A673 (cell line): Measurements from ENCODE around the gene ZBTB32. TPM values are rescaled to one million over a fixed set of nuclear protein-coding genes. Genes with fewer than 3 reads are reported as not detected.
"Not testable (repeated sequence)": the region's sequence is repeated elsewhere in the genome, so short reads cannot be mapped to it uniquely, and the experiment has no call there.

Source experiments
- BruUV-seq: library from RNA; stranded (reverse); fragments of 400-500 nt; replicated peaks from 2 replicates; lab custom pipeline; 2021; lab: Mats Ljungman, UMichigan
- CTCF ChIA-PET: fragments of 300-600 bp; sonication (Branson Sonifier 250); formaldehyde crosslinking; loops from one replicate; lab custom pipeline; 2022; ENCODE audit warnings: antibody characterized with exemption; lab: Charles Lee
- POLR2A ChIA-PET: fragments of 300-600 bp; sonication (Branson Sonifier 250); formaldehyde crosslinking; loops from one replicate; lab custom pipeline; 2022; ENCODE audit warnings: antibody characterized with exemption; ENCODE audit not compliant: low non-redundant PET; lab: Charles Lee
- DNase-seq: peaks from one replicate; pipeline ENCODE4 v3.0.0-alpha.2; 2015; ENCODE audit warnings: low spot score
- H3K27ac ChIP-seq: fragments of 200-600 bp; sonication (generic); 2 replicates; pipeline ENCODE4 v1.5.1; 2016; ENCODE audit warnings: mixed run types, low read depth, mild to moderate bottlenecking, mixed read lengths, antibody characterized with exemption, low read length; ENCODE audit not compliant: poor library complexity, severe bottlenecking
- H3K27me3 ChIP-seq: fragments of 200-600 bp; sonication (generic); replicated peaks from 2 replicates; pipeline ENCODE4 v1.6.1; 2017; ENCODE audit warnings: mixed run types, low read depth, mild to moderate bottlenecking, mixed read lengths, antibody characterized with exemption, low read length; ENCODE audit not compliant: insufficient read depth, poor library complexity
- H3K36me3 ChIP-seq: fragments of 200-600 bp; sonication (generic); 2 replicates; pipeline ENCODE4 v1.6.1; 2016; ENCODE audit warnings: mixed run types, mild to moderate bottlenecking, mixed read lengths, antibody characterized with exemption, low read length; ENCODE audit not compliant: insufficient read depth, poor library complexity, severe bottlenecking
- H3K4me1 ChIP-seq: fragments of 200-600 bp; sonication (generic); 2 replicates; pipeline ENCODE4 v1.6.1; 2017; ENCODE audit warnings: mixed run types, mild to moderate bottlenecking, mixed read lengths, antibody characterized with exemption, low read length; ENCODE audit not compliant: insufficient read depth, poor library complexity, severe bottlenecking
- H3K4me3 ChIP-seq: fragments of 200-600 bp; sonication (generic); 2 replicates; pipeline ENCODE4 v1.5.1; 2016; ENCODE audit warnings: low read depth, mixed run types, mild to moderate bottlenecking, mixed read lengths, low read length; ENCODE audit not compliant: poor library complexity, severe bottlenecking
- H3K9me3 ChIP-seq: fragments of 200-600 bp; sonication (generic); 2 replicates; pipeline ENCODE4 v1.6.1; 2016; ENCODE audit warnings: mixed run types, low read depth, mild to moderate bottlenecking, mixed read lengths, antibody characterized with exemption, low read length; ENCODE audit not compliant: poor library complexity, severe bottlenecking
- CTCF ChIP-seq: fragments of 300-800, 200-600 bp; sonication (generic); conservative IDR thresholded peaks from 2 replicates; pipeline ENCODE4 v1.5.1; 2017; ENCODE audit warnings: low read depth, mild to moderate bottlenecking, antibody characterized with exemption, low read length, moderate library complexity, mixed read lengths
- EZH2 ChIP-seq: fragments of 200-600 bp; sonication (generic); IDR thresholded peaks from 2 replicates; pipeline ENCODE4 v1.6.1; 2017; ENCODE audit warnings: borderline replicate concordance, low read depth, mild to moderate bottlenecking, mixed read lengths, antibody characterized with exemption, low read length; ENCODE audit not compliant: poor library complexity, severe bottlenecking
- intact Hi-C: fragments of 100-400 bp; cut with micrococcal nuclease; formaldehyde crosslinking; loops from one replicate; pipeline ENCODE4 v1.10.0; 2022; ENCODE audit not compliant: unreplicated experiment
- total RNA-seq: library from RNA; stranded (reverse); gene quantifications from 2 replicates; pipeline ENCODE4 v1.2.3, GENCODE V29; 2021

The ZBTB32 gene
- total RNA-seq, 1 experiment from 2014 or later, result not detected

DNA sequence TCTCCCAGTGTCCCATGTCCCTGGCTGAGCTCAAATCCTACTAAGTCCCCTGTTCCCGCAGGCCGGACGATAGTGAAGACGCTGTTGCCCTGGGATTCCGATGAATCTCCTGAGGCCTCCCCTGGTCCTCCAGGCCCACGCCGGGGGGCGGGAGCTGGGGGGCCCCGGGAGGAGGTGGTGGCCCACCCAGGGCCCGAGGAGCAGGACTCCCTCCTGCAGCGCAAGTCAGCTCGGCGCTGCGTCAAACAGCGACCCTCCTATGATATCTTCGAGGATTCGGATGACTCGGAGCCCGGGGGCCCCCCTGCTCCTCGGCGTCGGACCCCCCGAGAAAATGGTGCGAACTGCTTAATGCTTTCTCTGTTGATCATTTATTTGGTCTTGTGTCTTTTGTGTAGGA is 19.3 kb downstream of the ZBTB32 start:
- Histone ChIP-seq H3K9me3 (no peaks in the 10 kb centered on the region), H3K36me3 (peaks cover 80% of the 10 kb centered on the region), H3K4me1 (peaks cover 2% of the 10 kb centered on the region), H3K27me3 (no peaks in the 10 kb centered on the region), H3K27ac (no peak overlapping the region), H3K4me3 (no peak overlapping the region)
- no TSS peak for BruUV-seq
- TF ChIP-seq EZH2 (no peak), CTCF (no peak)
- ChIA-PET CTCF (interaction anchor here (0.6 kb wide), 1 partner anchor 90 kb away, joined by 3 read pairs; no protein-coding TSS in a partner anchor), POLR2A (no interaction called here)
- intact Hi-C loops, result no loop called here
- DNase-seq, result no peak

DNA sequence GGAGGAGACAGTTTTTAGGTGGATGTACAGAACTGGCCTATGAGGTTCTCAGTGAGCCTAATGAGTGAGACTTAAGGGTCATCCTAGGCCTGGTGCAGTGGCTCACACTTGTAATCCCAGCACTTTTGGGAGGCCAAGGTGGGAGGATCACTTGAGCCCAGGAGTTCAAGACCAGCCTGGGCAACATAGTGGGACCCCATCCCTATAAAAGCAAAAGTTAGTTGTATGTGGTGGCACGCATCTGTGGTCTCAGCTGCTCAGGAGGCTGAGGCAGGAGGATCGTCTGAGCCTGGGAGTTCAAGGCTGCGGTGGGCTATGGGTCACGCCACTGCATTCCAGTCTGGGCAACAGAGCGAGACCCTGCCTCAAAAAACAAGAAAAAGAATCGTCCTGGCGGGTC is 19.8 kb downstream of the ZBTB32 start:
- DNase-seq, H3K4me1 ChIP-seq, H3K4me3 ChIP-seq, BruUV-seq, intact Hi-C loops, H3K9me3 ChIP-seq, H3K27ac ChIP-seq, CTCF ChIA-PET, H3K27me3 ChIP-seq, POLR2A ChIA-PET: not testable (repeated sequence)
- H3K36me3 ChIP-seq, result peaks cover 84% of the 10 kb centered on the region

GRCh38 chr19:35724560-35724959 is 20.2 kb downstream of the ZBTB32 start:
- ChIA-PET POLR2A (no interaction called here), CTCF (no interaction called here)
- peaks cover 89% of the 10 kb centered on the region for H3K36me3 ChIP-seq
- no peaks in the 10 kb centered on the region for H3K27me3 ChIP-seq
- TF ChIP-seq EZH2 (no peak), CTCF (no peak)
- no peaks in the 10 kb centered on the region for H3K4me1 ChIP-seq
- no peak overlapping the region for H3K27ac ChIP-seq
- intact Hi-C loops, result no loop called here
- no peak overlapping the region for H3K4me3 ChIP-seq
- no TSS peak for BruUV-seq
- no peaks in the 10 kb centered on the region for H3K9me3 ChIP-seq
- no peak for DNase-seq

DNA sequence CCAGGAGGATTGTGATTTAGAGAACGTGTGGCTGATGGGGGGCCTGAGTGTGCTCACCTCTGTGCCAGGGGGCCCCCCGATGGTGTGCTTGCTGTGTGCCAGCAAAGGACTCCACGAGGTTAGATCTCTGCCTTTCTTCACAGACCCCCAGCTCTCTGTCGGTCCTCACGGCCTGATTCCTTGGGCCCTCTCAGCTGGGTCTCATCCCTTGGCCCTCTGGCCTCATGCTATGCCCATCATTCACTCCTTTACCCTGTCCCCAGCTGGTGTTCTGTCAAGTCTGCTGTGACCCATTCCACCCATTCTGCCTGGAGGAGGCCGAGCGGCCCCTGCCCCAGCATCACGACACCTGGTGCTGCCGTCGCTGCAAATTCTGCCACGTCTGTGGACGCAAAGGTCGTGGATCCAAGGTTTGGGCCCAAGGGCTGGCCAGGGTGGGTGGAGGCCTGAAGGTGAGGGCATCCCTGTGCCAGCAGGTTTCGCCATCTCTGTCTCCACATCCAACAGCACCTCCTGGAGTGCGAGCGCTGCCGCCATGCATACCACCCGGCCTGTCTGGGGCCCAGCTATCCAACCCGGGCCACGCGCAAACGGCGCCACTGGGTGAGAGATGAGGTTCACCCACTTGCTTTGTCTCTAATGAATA is 21.0 kb downstream of the ZBTB32 start:
- no peak for DNase-seq
- no peak overlapping the region for H3K27ac ChIP-seq
- peaks cover 90% of the 10 kb centered on the region for H3K36me3 ChIP-seq
- H3K4me3 ChIP-seq, result no peak overlapping the region
- ChIA-PET CTCF (no interaction called here), POLR2A (no interaction called here)
- no peaks in the 10 kb centered on the region for H3K4me1 ChIP-seq
- intact Hi-C loops, result no loop called here
- no peaks in the 10 kb centered on the region for H3K27me3 ChIP-seq
- H3K9me3 ChIP-seq, result no peaks in the 10 kb centered on the region
- TF ChIP-seq CTCF (no peak), EZH2 (no peak)
- BruUV-seq, result no TSS peak
